K562 (cell line): Measurements from ENCODE around the gene MYO1D. TPM values are rescaled to one million over a fixed set of nuclear protein-coding genes. Genes with fewer than 3 reads are reported as not detected.

Experiments used
- ATAC-seq: fragments of 200-7000 bp; cut with Tn5 transposase; 3 replicates; pipeline ENCODE4 v1.9.1; 2020; ENCODE audit warnings: moderate library complexity
- BruUV-seq: library from RNA; stranded (reverse); fragments of 400-500 nt; replicated peaks from 2 replicates; lab custom pipeline; 2021; lab: Mats Ljungman, UMichigan
- CTCF ChIA-PET: fragments of 300-600 bp; formaldehyde crosslinking; extraction: SDS; loops from one replicate; lab custom pipeline; 2021; ENCODE audit warnings: low intra/inter-chr PET ratio; lab: Yijun Ruan, JAX
- POLR2A ChIA-PET: fragments of 300-600, 350-650 bp; sonication (Branson Sonifier 250); formaldehyde crosslinking; extraction: SDS; loops from one replicate; lab custom pipeline; 2021; ENCODE audit warnings: antibody characterized with exemption, inconsistent platforms; lab: Yijun Ruan, JAX
- DNase-seq, 4 experiments: peaks; one replicate each; pipeline versions ENCODE4 v3.0.0 to v3.0.0-alpha.2; 2011 to 2018; ENCODE audit warnings: low spot score in 3 of 4, mixed read lengths in 3 of 4; ENCODE audit errors: extremely low read depth in 1 of 4
- FAIRE-seq: peaks from 2 replicates; lab custom pipeline; 2011; peaks lifted over from hg19 to GRCh38; lab: Jason Lieb, UNC
- H2AFZ ChIP-seq: 2 replicates; pipeline ENCODE4 v1.6.0; 2011; ENCODE audit warnings: low read depth, low read length, control low read depth, inconsistent platforms
- H3K27ac ChIP-seq: fragments of 200-600 bp; 3 replicates; pipeline ENCODE4 v1.8.0; 2011; ENCODE audit warnings: low read depth, mild to moderate bottlenecking, control low read depth, inconsistent platforms, low read length, moderate library complexity, mixed read lengths; ENCODE audit errors: extremely low read depth
- H3K27me3 ChIP-seq, 2 experiments: fragments of 300-600 bp in 1 of 2; 2 replicates in 1 of 2; 3 replicates in 1 of 2; pipeline versions ENCODE4 v1.6.0 to v1.8.0; 2011; ENCODE audit warnings: inconsistent platforms in 2 of 2, low read length in 2 of 2, mild to moderate bottlenecking in 1 of 2, mixed read lengths in 1 of 2, moderate library complexity in 1 of 2; ENCODE audit not compliant: control insufficient read depth in 2 of 2, insufficient read depth in 2 of 2
- H3K36me3 ChIP-seq: fragments of 300-600 bp; 3 replicates; pipeline ENCODE4 v1.8.0; 2011; ENCODE audit warnings: mild to moderate bottlenecking, low read length, inconsistent platforms; ENCODE audit not compliant: control insufficient read depth, insufficient read depth
- H3K4me1 ChIP-seq, 2 experiments: fragments of 200-600 bp in 1 of 2; replicated peaks in 1 of 2; 2 replicates in 1 of 2; 3 replicates in 1 of 2; pipeline versions ENCODE4 v1.5.1 to v1.8.0; 2011; ENCODE audit warnings: inconsistent platforms in 2 of 2, low read length in 2 of 2, mild to moderate bottlenecking in 1 of 2, mixed read lengths in 1 of 2, moderate library complexity in 1 of 2; ENCODE audit not compliant: control insufficient read depth in 2 of 2, insufficient read depth in 2 of 2
- H3K4me2 ChIP-seq: 2 replicates; pipeline ENCODE4 v1.6.1; 2011; ENCODE audit warnings: low read length, control low read depth, inconsistent platforms, mixed read lengths; ENCODE audit not compliant: insufficient read depth
- H3K4me3 ChIP-seq: fragments of 200-600 bp; sonication (generic), shearing (Covaris generic); 2 replicates; pipeline ENCODE4 v1.5.1; 2016; ENCODE audit warnings: control low read depth, inconsistent platforms
- H3K79me2 ChIP-seq: fragments of 200-600 bp; 3 replicates; pipeline ENCODE4 v1.8.0; 2011; ENCODE audit warnings: low read length, inconsistent platforms; ENCODE audit not compliant: control insufficient read depth, insufficient read depth
- H3K9ac ChIP-seq, 2 experiments: 2 replicates each; pipeline versions ENCODE4 v1.6.0 to v1.6.1; 2011; ENCODE audit warnings: low read depth in 2 of 2, low read length in 2 of 2, control low read depth in 1 of 2, inconsistent platforms in 1 of 2, mild to moderate bottlenecking in 1 of 2, mixed read lengths in 1 of 2; ENCODE audit not compliant: insufficient read depth in 1 of 2
- H3K9me1 ChIP-seq: one replicate; pipeline ENCODE4 v1.6.0; 2011; ENCODE audit warnings: inconsistent platforms, mild to moderate bottlenecking, low read length, moderate library complexity; ENCODE audit not compliant: control insufficient read depth, insufficient read depth
- H3K9me3 ChIP-seq: replicated peaks from 2 replicates; pipeline ENCODE4 v1.5.1; 2011; ENCODE audit warnings: low read depth, low read length, inconsistent platforms; ENCODE audit not compliant: control insufficient read depth, insufficient read depth
- H4K20me1 ChIP-seq: replicated peaks from 2 replicates; pipeline ENCODE4 v1.6.1; 2011; ENCODE audit warnings: low read length, inconsistent platforms, mixed read lengths; ENCODE audit not compliant: control insufficient read depth, insufficient read depth
- BRD9 ChIP-seq: fragments of 450-650 bp; IDR thresholded peaks from 2 replicates; pipeline ENCODE4 v1.6.1; 2018; ENCODE audit warnings: low read depth; ENCODE audit not compliant: partially characterized antibody
- CHAMP1 ChIP-seq: fragments of 450-650 bp; IDR thresholded peaks from 2 replicates; pipeline ENCODE4 v1.6.1; 2016; ENCODE audit warnings: mild to moderate bottlenecking
- NCOA2 ChIP-seq, 2 experiments: fragments of 450-650 bp; IDR thresholded peaks; 2 replicates each; pipeline ENCODE4 v1.6.1; 2018; ENCODE audit warnings: mild to moderate bottlenecking in 2 of 2, moderate library complexity in 1 of 2; ENCODE audit not compliant: partially characterized antibody in 2 of 2
- XRCC3 ChIP-seq: fragments of 450-650 bp; IDR thresholded peaks from 2 replicates; pipeline ENCODE4 v1.6.1; 2017; ENCODE audit warnings: mild to moderate bottlenecking, moderate library complexity
- ZNF41 ChIP-seq: fragments of 250-450 bp; sonication (Bioruptor Pico); conservative IDR thresholded peaks from 2 replicates; pipeline ENCODE4 v1.4.0; 2020; ENCODE audit warnings: mild to moderate bottlenecking
- ZNF431 ChIP-seq: sonication (generic); formaldehyde crosslinking; IDR thresholded peaks from 2 replicates; pipeline ENCODE4 v1.8.0; 2022; ENCODE audit warnings: mild to moderate bottlenecking, missing genetic modification reagents
- WGBS: fragments of 100-300 bp; shearing (Covaris generic); methylation state at CpG from one replicate; pipeline ENCODE4 v1.1.6; 2016; ENCODE audit warnings: low coverage, mixed read lengths; ENCODE audit not compliant: insufficient coverage; ENCODE audit errors: missing lambda C conversion rate; 5-methylcytosine and 5-hydroxymethylcytosine counted together
- in situ Hi-C: fragments of 300-500 bp; cut with MboI; formaldehyde crosslinking; loops from 4 replicates; pipeline ENCODE4 v1.15.0; 2018; ENCODE audit warnings: inconsistent platforms, mixed read lengths
- intact Hi-C: fragments of 100-400 bp; cut with micrococcal nuclease; formaldehyde crosslinking; loops from 2 replicates; pipeline ENCODE4 v1.14.2; 2022
- polyA plus RNA-seq, 8 experiments: library from polyadenylated mRNA; depleted of rRNA in 4 of 8; stranded (reverse) in 5 of 8; unstranded in 3 of 8; fragments of >200 nt; fragmentation: Nextera tagmentation in 2 of 8; fragmentation: Illumina TruSeq in 1 of 8; extraction: Ambion mirVana in 2 of 8; extraction: Trizol in 1 of 8; gene quantifications; 2 replicates each; pipeline versions ENCODE4 v1.2.1 to v1.2.3, GENCODE V29; 2011 to 2014; ENCODE audit warnings: inconsistent platforms in 1 of 8, missing spikeins in 1 of 8
- total RNA-seq, 7 experiments: library from RNA; depleted of rRNA in 6 of 7; stranded (reverse); fragments of >200 nt in 6 of 7; fragmentation: Illumina TruSeq in 2 of 7; extraction: Trizol in 2 of 7; gene quantifications; 2 replicates each; pipeline versions ENCODE4 v1.2.1 to v1.2.3, GENCODE V29; 2011 to 2021; ENCODE audit warnings: low replicate concordance in 1 of 7
- TF ChIP-seq, protein P1 (sequence below): fragments of 450-650 bp; IDR thresholded peaks from 2 replicates; pipeline ENCODE4 v1.6.1; 2016; ENCODE audit warnings: missing biosample characterization, missing genetic modification characterization

Gene MYO1D
- total and polyA plus RNA-seq, 9 of the 15 experiments (the other 6 are each of a cell fraction or from before 2014, with no cell fraction given) = 2.1 to 71.2 (median 45.4) TPM

GRCh38 chr17:32523827-32524552, 352.9 kb downstream of the MYO1D start:
- Histone ChIP-seq H3K4me2 (no peak overlapping the region), H3K79me2 (no peaks in the 10 kb centered on the region), H3K4me3 (no peak overlapping the region), H3K27me3 (no peaks in the 10 kb centered on the region), H3K9me1 (no peaks in the 10 kb centered on the region), H3K27ac (no peak overlapping the region), H4K20me1 (no peaks in the 10 kb centered on the region), H3K4me1 (peaks cover 2 to 8% of the 10 kb centered on the region in 2 experiments; a peak in 2 of 5 replicates), H3K36me3 (no peaks in the 10 kb centered on the region; the same call in 2 of the 3 replicates), H3K9me3 (no peaks in the 10 kb centered on the region), H3K9ac (no peak overlapping the region), H2AFZ (no peak overlapping the region)
- FAIRE-seq (no peak), DNase-seq (no peak), ATAC-seq (no peak)
- in situ Hi-C loops = no loop called here
- no TSS peak for BruUV-seq
- 74% methylated on average over 12 of the region's 12 CpGs for WGBS
- ChIA-PET POLR2A (interaction anchor here (0.9 to 2.8 kb wide), 2 partner anchors 10 to 11 kb away, joined by 3 to 8 read pairs; no protein-coding TSS in a partner anchor), CTCF (no interaction called here)
- TF ChIP-seq ZNF41 (CRISPR knock-in tag) (no peak), XRCC3 (no peak)
- intact Hi-C loops = no loop called here

DNA sequence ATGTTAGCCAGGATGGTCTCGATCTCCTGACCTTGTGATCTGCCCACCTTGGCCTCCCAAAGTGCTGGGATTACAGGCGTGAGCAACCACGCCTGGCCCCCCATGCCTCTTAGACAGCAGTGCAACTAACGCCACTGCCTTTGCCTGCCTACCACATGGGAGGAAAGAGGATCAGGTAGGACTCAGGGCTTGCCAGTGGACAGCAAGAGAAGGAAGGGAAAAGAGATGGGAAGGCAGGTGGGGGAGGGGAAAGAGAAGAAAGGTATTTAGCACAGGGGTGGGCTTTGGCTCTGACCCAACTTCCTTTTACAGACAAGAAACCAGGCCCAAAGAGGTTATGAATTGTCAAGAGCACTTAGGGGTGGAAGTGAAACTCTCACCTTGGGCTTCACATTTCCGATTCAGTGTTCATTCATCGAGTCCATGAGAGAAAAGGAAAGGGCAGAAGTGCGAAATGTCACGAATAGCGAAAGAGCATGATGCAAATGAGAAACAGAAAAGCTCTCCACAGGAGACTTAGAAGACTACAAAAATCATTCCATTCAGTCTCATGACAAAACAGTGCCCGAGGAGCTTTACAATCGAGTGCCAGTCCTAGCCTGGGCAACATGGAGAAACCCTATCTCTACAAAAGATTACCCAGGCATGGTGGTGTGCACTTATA, 353.8 kb downstream of the MYO1D start:
- CTCF ChIA-PET = no interaction called here
- no peak overlapping the region for H3K4me3 ChIP-seq
- H3K9me1 ChIP-seq = no peaks in the 10 kb centered on the region
- ATAC-seq (no peak), FAIRE-seq (no peak), DNase-seq (no peak)
- H4K20me1 ChIP-seq = no peaks in the 10 kb centered on the region
- in situ Hi-C loops (no loop called here), intact Hi-C loops (no loop called here)
- no TSS peak for BruUV-seq
- H3K27me3 ChIP-seq = no peaks in the 10 kb centered on the region
- H3K9ac ChIP-seq = no peak overlapping the region
- no peaks in the 10 kb centered on the region for H3K9me3 ChIP-seq
- WGBS = 79% methylated on average over 9 of the region's 11 CpGs
- H3K79me2 ChIP-seq = no peaks in the 10 kb centered on the region
- H3K36me3 ChIP-seq = no peaks in the 10 kb centered on the region
- H2AFZ ChIP-seq = no peak overlapping the region
- H3K27ac ChIP-seq = no peak overlapping the region
- peaks cover 2 to 8% of the 10 kb centered on the region in 2 experiments; a peak in 2 of 5 replicates for H3K4me1 ChIP-seq
- POLR2A ChIA-PET = interaction anchor here (0.6 to 2.8 kb wide), 2 partner anchors 11 to 50 kb away, joined by 3 to 8 read pairs; no protein-coding TSS in a partner anchor
- no peak overlapping the region for H3K4me2 ChIP-seq
- TF ChIP-seq ZNF431 (CRISPR knock-in tag) (no peak), NCOA2 (IDR thresholded peaks at IDR 0.05; ENCODE audit: partially characterized antibody in 2 of 2) (no peak), BRD9 (no peak), CHAMP1 (no peak), ZNF41 (CRISPR knock-in tag) (no peak)
- TF ChIP-seq, protein P1, sequence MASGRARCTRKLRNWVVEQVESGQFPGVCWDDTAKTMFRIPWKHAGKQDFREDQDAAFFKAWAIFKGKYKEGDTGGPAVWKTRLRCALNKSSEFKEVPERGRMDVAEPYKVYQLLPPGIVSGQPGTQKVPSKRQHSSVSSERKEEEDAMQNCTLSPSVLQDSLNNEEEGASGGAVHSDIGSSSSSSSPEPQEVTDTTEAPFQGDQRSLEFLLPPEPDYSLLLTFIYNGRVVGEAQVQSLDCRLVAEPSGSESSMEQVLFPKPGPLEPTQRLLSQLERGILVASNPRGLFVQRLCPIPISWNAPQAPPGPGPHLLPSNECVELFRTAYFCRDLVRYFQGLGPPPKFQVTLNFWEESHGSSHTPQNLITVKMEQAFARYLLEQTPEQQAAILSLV (tag) = no peak
